Middle frontal gyrus (tissue), 1 donor: Measurements from ENCODE around the gene ZFYVE28.

Experiments used
- DNase-seq: peaks from one replicate; pipeline ENCODE4 v3.0.0-alpha.2; 2015; ENCODE audit warnings: low spot score; ENCODE audit errors: extremely low spot score

Gene ZFYVE28

GRCh38 chr4:2333356-2333841 is 85.0 kb downstream of the ZFYVE28 start:
- DNase-seq = no peak

- no peak for DNase-seq
These were observed 85.5 kb downstream of the ZFYVE28 start for GRCh38 chr4:2332976-2333319.

- DNase-seq = no peak
These were observed 86.1 kb downstream of the ZFYVE28 start for GRCh38 chr4:2332201-2332975.

GRCh38 chr4:2331519-2332200 is 86.8 kb downstream of the ZFYVE28 start:
- no peak for DNase-seq

GRCh38 chr4:2331043-2331420 is 87.4 kb downstream of the ZFYVE28 start:
- DNase-seq = no peak

GRCh38 chr4:2330091-2331042 is 88.1 kb downstream of the ZFYVE28 start:
- DNase-seq = no peak

GRCh38 chr4:2327579-2327978 is 90.9 kb downstream of the ZFYVE28 start:
- DNase-seq = no peak

- no peak for DNase-seq
These were observed 93.6 kb downstream of the ZFYVE28 start for GRCh38 chr4:2324891-2325290.

- peak; percentile 5 for DNase-seq
These were observed 95.6 kb downstream of the ZFYVE28 start for GRCh38 chr4:2322841-2323240.

GRCh38 chr4:2322227-2322626 is 96.2 kb downstream of the ZFYVE28 start:
- DNase-seq = no peak

- no peak for DNase-seq
These were observed 96.9 kb downstream of the ZFYVE28 start for GRCh38 chr4:2321279-2322196.

GRCh38 chr4:2320746-2321145 is 97.7 kb downstream of the ZFYVE28 start:
- DNase-seq = no peak

- DNase-seq = no peak
These were observed 98.3 kb downstream of the ZFYVE28 start for GRCh38 chr4:2320152-2320551.

- no peak for DNase-seq
These were observed 99.6 kb downstream of the ZFYVE28 start for GRCh38 chr4:2318885-2319284.

- no peak for DNase-seq
These were observed 100.0 kb downstream of the ZFYVE28 start for GRCh38 chr4:2318476-2318875.

GRCh38 chr4:2313366-2313765 is 105.1 kb downstream of the ZFYVE28 start:
- DNase-seq = no peak

- no peak for DNase-seq
These were observed 111.6 kb downstream of the ZFYVE28 start for GRCh38 chr4:2306773-2307410.

GRCh38 chr4:2305766-2306501 is 112.5 kb downstream of the ZFYVE28 start:
- no peak for DNase-seq

GRCh38 chr4:2304877-2305561 is 113.4 kb downstream of the ZFYVE28 start:
- DNase-seq = no peak
